Naive thymus-derived CD8-positive, alpha-beta T cell (primary cell): ENCODE results near the gene TNRC18. TPM values are rescaled to one million over a fixed set of nuclear protein-coding genes. Genes with fewer than 3 reads are reported as not detected.
A peak's percentile ranks its signal among the peaks of the same experiment; 100 is the strongest.

Experiments used
- ATAC-seq, 2 donors: fragments of 150-1000 bp; cut with Tn5 transposase in 1 of 2; sonication (Bioruptor Pico), chemical (Tn5 transposase) in 1 of 2; 1 replicate in 1 of 2; 2 replicates in 1 of 2; pipeline ENCODE4 v1.10.0; 2021; ENCODE audit warnings: mild to moderate bottlenecking in 2 of 2, moderate library complexity in 2 of 2
- POLR2A ChIA-PET: fragments of 350-600 bp; sonication (Branson Sonifier 250); formaldehyde crosslinking; loops from one replicate; lab custom pipeline; 2021; ENCODE audit warnings: antibody characterized with exemption; lab: Charles Lee
- DNase-seq, 10 donors: peaks; one replicate each; pipeline versions ENCODE4 v3.0.0 to v3.0.0-alpha.2; 2020 to 2022
- H3K27ac Mint-ChIP-seq, 10 donors: one replicate each; pipeline ENCODE4 v1.8.0; 2020 to 2022; ENCODE audit warnings: mild to moderate bottlenecking in 10 of 10, mixed read lengths in 10 of 10, moderate library complexity in 4 of 10, inconsistent platforms in 1 of 10
- H3K27me3 Mint-ChIP-seq, 5 donors: one replicate each; pipeline ENCODE4 v1.8.0; 2021 to 2022; ENCODE audit warnings: mixed read lengths in 5 of 5
- H3K36me3 Mint-ChIP-seq, 3 donors: one replicate each; pipeline ENCODE4 v1.8.0; 2020 to 2022; ENCODE audit warnings: mixed read lengths in 3 of 3, mild to moderate bottlenecking in 2 of 3, inconsistent platforms in 1 of 3
- H3K4me1 Mint-ChIP-seq, 4 donors: one replicate each; pipeline ENCODE4 v1.8.0; 2021 to 2022; ENCODE audit warnings: mixed read lengths in 4 of 4
- H3K4me3 Mint-ChIP-seq, 10 donors: one replicate each; pipeline ENCODE4 v1.8.0; 2020 to 2022; ENCODE audit warnings: mild to moderate bottlenecking in 10 of 10, mixed read lengths in 10 of 10, moderate library complexity in 6 of 10, inconsistent platforms in 1 of 10
- H3K9me3 Mint-ChIP-seq, 9 donors: one replicate each; pipeline ENCODE4 v1.8.0; 2020 to 2022; ENCODE audit warnings: mixed read lengths in 9 of 9, mild to moderate bottlenecking in 3 of 9, inconsistent platforms in 1 of 9, moderate library complexity in 1 of 9
- polyA plus RNA-seq, 3 donors: library from polyadenylated mRNA; unstranded; fragments of 300-500 nt; fragmentation: Illumina TruSeq; gene quantifications; one replicate each; pipeline ENCODE4 v1.2.3, GENCODE V29; 2021
- total RNA-seq, 8 experiments: library from RNA in 2 of 8; stranded (reverse) in 2 of 8; gene quantifications; one replicate each; pipeline ENCODE4 v1.2.3 and lab custom pipeline; 2021 to 2026

The TNRC18 gene
- total and polyA plus RNA-seq, 5 experiments from 2014 or later, result 0.59 to 42.7 (median 1.6) TPM

DNA sequence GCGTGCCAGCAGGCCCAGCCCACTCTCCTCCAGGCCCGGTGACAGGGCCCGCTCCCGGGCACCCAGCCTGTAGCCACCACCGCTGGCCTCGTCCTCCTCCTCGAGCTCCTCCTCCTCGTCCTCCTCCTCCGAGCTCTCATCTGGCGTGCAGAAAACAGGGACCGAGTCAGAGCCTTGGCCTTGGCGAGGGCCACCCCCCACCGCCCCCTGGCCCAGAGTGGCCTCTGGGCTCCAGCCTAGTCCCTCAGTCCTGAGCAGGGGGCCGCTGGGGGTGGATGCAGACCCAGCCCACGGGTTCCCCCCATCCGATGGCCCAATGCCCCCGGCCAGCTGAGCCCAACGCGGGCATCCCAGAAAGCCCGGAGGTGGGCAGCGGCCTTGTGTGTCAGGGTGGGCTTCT is 78.0 kb downstream of the TNRC18 start:
- Mint-ChIP-seq H3K9me3 (peaks cover 0 to 40% (median 17%) of the 10 kb centered on the region in 9 donors), H3K27me3 (no peaks in the 10 kb centered on the region), H3K4me3 (no peak overlapping the region), H3K27ac (no peak overlapping the region), H3K4me1 (peaks cover 0 to 8% (median 0%) of the 10 kb centered on the region in 4 donors), H3K36me3 (peaks cover 21 to 69% (median 45%) of the 10 kb centered on the region in 3 donors)
- ATAC-seq, result no peak
- POLR2A ChIA-PET, result no interaction called here
- DNase-seq, result no peak

- POLR2A ChIA-PET, result no interaction called here
- Mint-ChIP-seq H3K27me3 (no peaks in the 10 kb centered on the region), H3K36me3 (peaks cover 22 to 71% (median 49%) of the 10 kb centered on the region in 3 donors), H3K27ac (no peak overlapping the region), H3K4me1 (peaks cover 0 to 8% (median 0%) of the 10 kb centered on the region in 4 donors), H3K4me3 (no peak overlapping the region), H3K9me3 (peaks cover 0 to 40% (median 17%) of the 10 kb centered on the region in 9 donors)
- DNase-seq (no peak), ATAC-seq (no peak)
Observed at GRCh38 chr7:5345171-5345570, 78.5 kb downstream of the TNRC18 start.

DNA sequence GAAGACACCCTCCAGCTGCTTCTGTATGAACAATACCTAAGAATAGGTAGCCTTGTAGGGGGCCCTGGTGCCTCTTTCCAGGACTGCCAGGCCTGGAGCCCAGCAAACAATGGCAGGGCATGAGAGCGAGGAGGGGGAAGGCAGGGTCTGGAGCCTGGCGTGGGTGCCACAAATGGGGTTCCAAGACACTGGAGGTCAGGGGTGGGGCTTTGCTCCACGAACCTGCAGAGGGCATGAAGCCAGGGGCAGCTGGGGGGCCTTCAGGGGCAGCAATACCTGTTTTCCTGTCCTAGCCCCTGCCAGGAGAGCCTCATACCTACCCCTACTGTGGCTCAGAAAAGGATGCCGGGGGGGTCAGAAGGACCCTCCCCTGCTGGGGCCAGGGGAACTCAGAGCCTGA is 79.3 kb downstream of the TNRC18 start:
- ATAC-seq (no peak), DNase-seq (no peak)
- POLR2A ChIA-PET, result interaction anchor here (0.5 kb wide), 1 partner anchor 16 kb away, joined by 4 read pairs; no protein-coding TSS in a partner anchor
- Mint-ChIP-seq H3K36me3 (peaks cover 27 to 77% (median 54%) of the 10 kb centered on the region in 3 donors), H3K4me3 (no peak overlapping the region), H3K27ac (peak overlapping the region in 1 of 10 donors; percentile 49), H3K4me1 (peaks cover 0 to 7% (median 1%) of the 10 kb centered on the region in 4 donors), H3K27me3 (no peaks in the 10 kb centered on the region), H3K9me3 (peaks cover 0 to 41% (median 17%) of the 10 kb centered on the region in 9 donors)

- ATAC-seq (no peak), DNase-seq (no peak)
- Mint-ChIP-seq H3K36me3 (peaks cover 27 to 80% (median 56%) of the 10 kb centered on the region in 3 donors), H3K9me3 (peaks cover 0 to 42% (median 17%) of the 10 kb centered on the region in 9 donors), H3K4me1 (peaks cover 0 to 7% (median 1%) of the 10 kb centered on the region in 4 donors), H3K27ac (peak overlapping the region in 1 of 10 donors; percentile 13), H3K27me3 (no peaks in the 10 kb centered on the region), H3K4me3 (no peak overlapping the region)
- POLR2A ChIA-PET, result no interaction called here
Observed at GRCh38 chr7:5343884-5344283, 79.8 kb downstream of the TNRC18 start.

DNA sequence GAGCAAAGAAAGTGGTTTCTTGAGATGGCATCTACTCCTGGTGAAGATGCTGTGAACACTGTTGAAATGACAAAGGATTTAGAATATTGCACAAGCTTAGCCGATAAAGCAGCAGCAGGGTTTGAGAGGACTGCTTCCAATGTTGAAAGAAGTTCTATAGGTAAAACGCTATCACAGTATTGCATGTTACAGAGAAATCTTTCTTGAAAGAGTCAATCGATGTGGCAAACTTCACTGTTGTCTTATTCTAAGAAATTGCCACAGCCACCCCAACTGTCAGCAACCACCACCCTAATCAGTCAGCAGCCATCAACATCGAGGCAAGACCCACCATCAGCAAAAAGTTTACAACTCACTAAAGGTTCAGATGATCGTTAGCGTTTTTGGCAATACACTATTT is 81.0 kb downstream of the TNRC18 start:
- POLR2A ChIA-PET, result no interaction called here
- Mint-ChIP-seq H3K27ac (peak overlapping the region in 1 of 10 donors; percentile 12), H3K9me3 (peaks cover 0 to 42% (median 17%) of the 10 kb centered on the region in 9 donors)

GRCh38 chr7:5339955-5340354 is 83.7 kb downstream of the TNRC18 start:
- H3K27me3 Mint-ChIP-seq, result no peaks in the 10 kb centered on the region
- ATAC-seq (no peak), DNase-seq (no peak)
- peaks cover 0 to 58% (median 25%) of the 10 kb centered on the region in 9 donors for H3K9me3 Mint-ChIP-seq
- no peak overlapping the region for H3K27ac Mint-ChIP-seq
- H3K4me3 Mint-ChIP-seq, result no peak overlapping the region
- peaks cover 51 to 95% (median 83%) of the 10 kb centered on the region in 3 donors for H3K36me3 Mint-ChIP-seq
- POLR2A ChIA-PET, result interaction anchor here (0.7 to 1.2 kb wide), 2 partner anchors 15 to 148 kb away, joined by 3 read pairs; no protein-coding TSS in a partner anchor
- H3K4me1 Mint-ChIP-seq, result peaks cover 0 to 3% (median under 1%) of the 10 kb centered on the region in 4 donors

More for the DNA sequence above, 81.0 kb downstream of the TNRC18 start:
- no peak overlapping the region for H3K4me3 Mint-ChIP-seq
- ATAC-seq, result no peak
- peaks cover 33 to 83% (median 66%) of the 10 kb centered on the region in 3 donors for H3K36me3 Mint-ChIP-seq
- DNase-seq, result no peak
- H3K27me3 Mint-ChIP-seq, result no peaks in the 10 kb centered on the region
- H3K4me1 Mint-ChIP-seq, result peaks cover 0 to 4% (median 1%) of the 10 kb centered on the region in 4 donors

GRCh38 chr7:5337047-5337446 is 86.6 kb downstream of the TNRC18 start:
- ATAC-seq, result no peak
- Mint-ChIP-seq H3K27me3 (no peaks in the 10 kb centered on the region), H3K4me3 (no peak overlapping the region), H3K27ac (no peak overlapping the region), H3K4me1 (peaks cover 2 to 14% (median 10%) of the 10 kb centered on the region in 4 donors), H3K36me3 (peaks cover 39 to 82% (median 60%) of the 10 kb centered on the region in 3 donors), H3K9me3 (peaks cover 0 to 44% (median 12%) of the 10 kb centered on the region in 9 donors)
- DNase-seq, result no peak
- POLR2A ChIA-PET, result no interaction called here

DNA sequence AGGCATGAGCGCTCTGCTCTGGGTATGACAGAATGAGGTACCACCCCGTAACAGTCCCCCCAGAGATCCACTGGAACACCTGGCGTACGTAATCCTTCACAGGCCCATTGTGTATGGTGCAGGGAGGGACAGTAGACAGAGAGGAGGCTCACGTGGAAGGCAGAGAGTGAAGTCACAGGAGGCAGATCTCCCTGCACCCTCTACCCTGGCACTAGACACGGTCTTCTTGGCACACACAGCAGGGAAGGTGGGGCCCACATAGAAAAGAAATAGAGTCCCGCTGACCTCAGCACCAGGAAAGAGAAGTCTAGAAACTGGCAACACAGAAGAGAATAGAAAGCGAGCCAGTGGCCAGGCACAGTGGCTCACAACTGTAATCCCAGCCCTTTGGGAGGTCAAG is 89.0 kb downstream of the TNRC18 start:
- no peak for ATAC-seq
- peaks cover 29 to 77% (median 45%) of the 10 kb centered on the region in 3 donors for H3K36me3 Mint-ChIP-seq
- peak overlapping the region in 1 of 10 donors; percentile 46 for H3K27ac Mint-ChIP-seq
- peaks cover 0 to 35% (median 10%) of the 10 kb centered on the region in 9 donors for H3K9me3 Mint-ChIP-seq
- H3K4me1 Mint-ChIP-seq, result peaks cover 15 to 29% (median 23%) of the 10 kb centered on the region in 4 donors
- DNase-seq, result peak in 1 of 10 donors; percentile 38
- peak overlapping the region in 1 of 10 donors; percentile 62 for H3K4me3 Mint-ChIP-seq
- H3K27me3 Mint-ChIP-seq, result no peaks in the 10 kb centered on the region
- POLR2A ChIA-PET, result no interaction called here

GRCh38 chr7:5333121-5334045 is 90.3 kb downstream of the TNRC18 start:
- peaks cover 28 to 69% (median 39%) of the 10 kb centered on the region in 3 donors for H3K36me3 Mint-ChIP-seq
- POLR2A ChIA-PET, result no interaction called here
- peak in 1 of 10 donors; percentile 27 for DNase-seq
- peak overlapping the region in 1 of 10 donors; percentile 24 for H3K27ac Mint-ChIP-seq
- H3K27me3 Mint-ChIP-seq, result no peaks in the 10 kb centered on the region
- peak overlapping the region in 1 of 10 donors; percentile 47 for H3K4me3 Mint-ChIP-seq
- H3K9me3 Mint-ChIP-seq, result peaks cover 0 to 33% (median 10%) of the 10 kb centered on the region in 9 donors
- ATAC-seq, result no peak
- peaks cover 15 to 30% (median 23%) of the 10 kb centered on the region in 4 donors for H3K4me1 Mint-ChIP-seq

GRCh38 chr7:5332579-5332978 is 91.1 kb downstream of the TNRC18 start:
- Mint-ChIP-seq H3K27ac (no peak overlapping the region), H3K27me3 (no peaks in the 10 kb centered on the region), H3K4me3 (no peak overlapping the region), H3K4me1 (peaks cover 15 to 30% (median 24%) of the 10 kb centered on the region in 4 donors), H3K9me3 (peaks cover 0 to 27% (median 10%) of the 10 kb centered on the region in 9 donors), H3K36me3 (peaks cover 22 to 63% (median 31%) of the 10 kb centered on the region in 3 donors)
- POLR2A ChIA-PET, result no interaction called here
- DNase-seq, result no peak
- ATAC-seq, result no peak

GRCh38 chr7:5330288-5330687 is 93.3 kb downstream of the TNRC18 start:
- H3K27me3 Mint-ChIP-seq, result no peaks in the 10 kb centered on the region
- DNase-seq, result no peak
- POLR2A ChIA-PET, result interaction anchor here (0.5 to 0.6 kb wide), 2 partner anchors 25 to 115 kb away, joined by 4 to 5 read pairs; no protein-coding TSS in a partner anchor
- H3K4me3 Mint-ChIP-seq, result no peak overlapping the region
- peaks cover 17 to 30% (median 25%) of the 10 kb centered on the region in 4 donors for H3K4me1 Mint-ChIP-seq
- H3K27ac Mint-ChIP-seq, result no peak overlapping the region
- H3K9me3 Mint-ChIP-seq, result peaks cover 0 to 6% (median 0%) of the 10 kb centered on the region in 9 donors
- peaks cover 5 to 58% (median 12%) of the 10 kb centered on the region in 3 donors for H3K36me3 Mint-ChIP-seq
- ATAC-seq, result no peak

GRCh38 chr7:5324961-5325360 is 98.7 kb downstream of the TNRC18 start:
- POLR2A ChIA-PET, result interaction anchor here (0.6 to 1.1 kb wide), 3 partner anchors 10 to 132 kb away, joined by 3 to 7 read pairs (median 4); no protein-coding TSS in a partner anchor
- H3K27me3 Mint-ChIP-seq, result no peaks in the 10 kb centered on the region
- ATAC-seq, result no peak
- H3K4me1 Mint-ChIP-seq, result peaks cover 0 to 5% (median 3%) of the 10 kb centered on the region in 4 donors
- no peak overlapping the region for H3K27ac Mint-ChIP-seq
- no peak for DNase-seq
- peaks cover 0 to 10% (median 0%) of the 10 kb centered on the region in 9 donors for H3K9me3 Mint-ChIP-seq
- no peak overlapping the region for H3K4me3 Mint-ChIP-seq
- peaks cover 1 to 62% (median 19%) of the 10 kb centered on the region in 3 donors for H3K36me3 Mint-ChIP-seq
